GM23248 (cell line): Measurements from ENCODE around the gene ROCK2. TPM values are rescaled to one million over a fixed set of nuclear protein-coding genes. Genes with fewer than 3 reads are reported as not detected.

Experiments
- DNase-seq: peaks from one replicate; pipeline ENCODE4 v3.0.0-alpha.2; 2015
- H2AFZ ChIP-seq: fragments of 200-600 bp; sonication (generic); 2 replicates; pipeline ENCODE4 v1.6.1; 2016; ENCODE audit warnings: antibody characterized with exemption
- H3F3A ChIP-seq: fragments of 200-600 bp; sonication (generic); 2 replicates; pipeline ENCODE4 v1.6.1; 2016; ENCODE audit warnings: mild to moderate bottlenecking, antibody characterized with exemption, mixed run types; ENCODE audit not compliant: insufficient read depth
- H3K27ac ChIP-seq: fragments of 200-600 bp; sonication (generic); 2 replicates; pipeline ENCODE4 v1.5.1; 2016; ENCODE audit warnings: mild to moderate bottlenecking
- H3K27me3 ChIP-seq: fragments of 200-600 bp; sonication (generic); replicated peaks from 2 replicates; pipeline ENCODE4 v1.6.1; 2016; ENCODE audit warnings: mild to moderate bottlenecking; ENCODE audit not compliant: insufficient read depth
- H3K36me3 ChIP-seq: fragments of 200-600 bp; sonication (generic); 2 replicates; pipeline ENCODE4 v1.6.1; 2016; ENCODE audit warnings: low read depth, mild to moderate bottlenecking
- H3K4me1 ChIP-seq: fragments of 200-600 bp; sonication (generic); 2 replicates; pipeline ENCODE4 v1.6.1; 2016; ENCODE audit warnings: mild to moderate bottlenecking; ENCODE audit not compliant: insufficient read depth
- H3K4me2 ChIP-seq: fragments of 200-600 bp; sonication (generic); one replicate; pipeline ENCODE4 v1.6.1; 2016; ENCODE audit warnings: mild to moderate bottlenecking; ENCODE audit not compliant: unreplicated experiment
- H3K4me3 ChIP-seq: fragments of 200-600 bp; sonication (generic); 2 replicates; pipeline ENCODE4 v1.5.1; 2016; ENCODE audit warnings: mild to moderate bottlenecking
- H3K79me2 ChIP-seq: fragments of 200-600 bp; sonication (generic); 2 replicates; pipeline ENCODE4 v1.6.1; 2016; ENCODE audit warnings: mild to moderate bottlenecking; ENCODE audit not compliant: insufficient read depth
- H3K9ac ChIP-seq: fragments of 200-600 bp; sonication (generic); 2 replicates; pipeline ENCODE4 v1.6.1; 2016; ENCODE audit warnings: mild to moderate bottlenecking
- H3K9me2 ChIP-seq: fragments of 200-600 bp; sonication (generic); 2 replicates; pipeline ENCODE4 v1.6.1; 2016; ENCODE audit warnings: mixed run types, mild to moderate bottlenecking, moderate library complexity; ENCODE audit not compliant: insufficient read depth
- H3K9me3 ChIP-seq: fragments of 200-600 bp; sonication (generic); one replicate; pipeline ENCODE4 v1.6.1; 2017; ENCODE audit warnings: low read depth
- H4K20me1 ChIP-seq: fragments of 200-600 bp; sonication (generic); 2 replicates; pipeline ENCODE4 v1.6.0; 2016; ENCODE audit not compliant: insufficient read depth
- EZH2 ChIP-seq: fragments of 200-600 bp; sonication (generic); IDR thresholded peaks from 2 replicates; pipeline ENCODE4 v1.6.1; 2018; ENCODE audit warnings: antibody characterized with exemption, mild to moderate bottlenecking; ENCODE audit not compliant: insufficient read depth, poor library complexity, severe bottlenecking
- EZH2phosphoT487 ChIP-seq: fragments of 200-600 bp; sonication (generic); IDR thresholded peaks from 2 replicates; pipeline ENCODE4 v1.6.1; 2018; ENCODE audit warnings: antibody characterized with exemption, moderate library complexity, mild to moderate bottlenecking, low read depth; ENCODE audit not compliant: insufficient read depth
- WGBS, 2 experiments: methylation state at CpG; one replicate each; pipeline ENCODE4 v1.1.6; 2015 to 2017; ENCODE audit warnings: low lambda C conversion rate in 2 of 2, low coverage in 1 of 2; ENCODE audit errors: missing lambda C conversion rate in 2 of 2; 5-methylcytosine and 5-hydroxymethylcytosine counted together
- in situ Hi-C: fragments of 300-500 bp; cut with MboI; formaldehyde crosslinking; loops from 2 replicates; pipeline ENCODE4 v1.15.0; 2020
- polyA plus RNA-seq: library from polyadenylated mRNA; unstranded; fragments of >200 nt; fragmentation: Nextera tagmentation; extraction: Ambion mirVana; gene quantifications from 2 replicates; pipeline ENCODE4 v1.2.1, GENCODE V29; 2016
- total RNA-seq: library from RNA; depleted of rRNA; stranded (reverse); fragments of >200 nt; shearing (Covaris generic); gene quantifications from 2 replicates; pipeline ENCODE4 v1.2.3, GENCODE V29; 2014

ROCK2 gene
- total and polyA plus RNA-seq, 2 experiments from 2014 or later = 19.9 to 38.3 TPM

DNA sequence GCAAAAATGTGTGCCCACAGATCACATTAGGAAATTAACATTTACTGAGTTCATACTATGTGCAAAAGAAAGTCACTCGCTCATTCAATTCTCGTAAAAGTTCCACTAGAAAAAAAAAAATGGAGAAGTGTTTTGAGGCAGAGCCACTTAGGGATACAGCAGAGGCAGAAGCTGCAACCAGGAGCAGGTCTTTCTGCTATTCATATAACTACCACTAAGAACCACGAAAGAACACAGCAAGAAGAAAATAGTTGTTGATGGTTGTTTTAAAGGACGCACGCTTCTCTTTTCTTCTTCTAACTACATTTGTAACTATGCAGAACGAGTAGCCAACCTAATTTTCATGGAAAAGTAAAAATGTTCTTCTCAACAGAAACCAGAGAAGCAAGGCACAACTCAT is 45.0 kb downstream of the ROCK2 start:
- no peaks in the 10 kb centered on the region for H3K9me3 ChIP-seq
- H3K27me3 ChIP-seq = no peaks in the 10 kb centered on the region
- no peaks in the 10 kb centered on the region for H3K36me3 ChIP-seq
- peaks cover 10% of the 10 kb centered on the region for H4K20me1 ChIP-seq
- H3F3A ChIP-seq = no peaks in the 10 kb centered on the region
- H2AFZ ChIP-seq = no peak overlapping the region
- no peaks in the 10 kb centered on the region for H3K9me2 ChIP-seq
- no peak for TF ChIP-seq EZH2phosphoT487
- no peak for TF ChIP-seq EZH2
- 88 to 93% methylated on average over 6 of the region's 6 CpGs for whole genome bisulfite sequencing, 2 experiments
- no peak for DNase-seq
- H3K79me2 ChIP-seq = peaks cover 100% of the 10 kb centered on the region
- no peak overlapping the region for H3K9ac ChIP-seq
- no peak overlapping the region for H3K4me3 ChIP-seq
- in situ Hi-C loops = no loop called here
- H3K4me1 ChIP-seq = peaks cover 5% of the 10 kb centered on the region; the same call in 1 of the 2 replicates
- no peak overlapping the region for H3K27ac ChIP-seq
- no peak overlapping the region for H3K4me2 ChIP-seq

DNA sequence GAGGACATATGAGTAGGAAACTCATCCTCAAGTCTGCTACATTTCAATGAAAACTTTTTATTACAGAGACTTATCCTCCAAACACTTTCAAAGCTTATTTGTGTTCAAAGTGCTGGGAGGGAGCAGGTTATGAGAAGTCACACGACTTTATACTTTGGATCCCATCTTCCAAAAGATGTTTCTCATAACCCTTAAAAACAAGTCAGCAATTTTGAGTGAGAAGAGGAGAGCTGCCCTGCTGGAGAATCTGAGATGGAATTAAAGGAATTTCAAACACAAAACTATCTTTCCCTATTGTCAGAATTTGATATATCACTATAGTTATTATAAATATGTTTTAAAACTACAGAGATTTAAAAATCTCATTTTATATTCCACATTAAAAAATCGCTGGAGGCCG is 45.8 kb downstream of the ROCK2 start:
- H3F3A ChIP-seq = no peaks in the 10 kb centered on the region
- no peaks in the 10 kb centered on the region for H3K27me3 ChIP-seq
- H4K20me1 ChIP-seq = peaks cover 10% of the 10 kb centered on the region
- WGBS, 2 experiments = 30 to 34% methylated on average over 3 of the region's 3 CpGs
- peaks cover 100% of the 10 kb centered on the region for H3K79me2 ChIP-seq
- no peak overlapping the region for H2AFZ ChIP-seq
- TF ChIP-seq EZH2 = no peak
- TF ChIP-seq EZH2phosphoT487 = no peak
- H3K4me2 ChIP-seq = no peak overlapping the region
- H3K9ac ChIP-seq = no peak overlapping the region
- no peak for DNase-seq
- in situ Hi-C loops = no loop called here
- H3K36me3 ChIP-seq = no peaks in the 10 kb centered on the region
- H3K4me3 ChIP-seq = no peak overlapping the region
- peaks cover 5% of the 10 kb centered on the region; the same call in 1 of the 2 replicates for H3K4me1 ChIP-seq
- H3K9me3 ChIP-seq = no peaks in the 10 kb centered on the region
- no peak overlapping the region for H3K27ac ChIP-seq
- no peaks in the 10 kb centered on the region for H3K9me2 ChIP-seq

GRCh38 chr2:11296401-11296800 is 48.0 kb downstream of the ROCK2 start:
- no peak overlapping the region for H3K4me2 ChIP-seq
- DNase-seq = no peak
- H2AFZ ChIP-seq = no peak overlapping the region
- no peaks in the 10 kb centered on the region for H3K36me3 ChIP-seq
- no peaks in the 10 kb centered on the region for H3F3A ChIP-seq
- H3K27ac ChIP-seq = no peak overlapping the region
- in situ Hi-C loops = no loop called here
- no peaks in the 10 kb centered on the region for H3K9me2 ChIP-seq
- TF ChIP-seq EZH2 (no peak), EZH2phosphoT487 (no peak)
- H3K27me3 ChIP-seq = no peaks in the 10 kb centered on the region
- H3K79me2 ChIP-seq = peaks cover 100% of the 10 kb centered on the region
- H3K9ac ChIP-seq = no peak overlapping the region
- no peaks in the 10 kb centered on the region for H3K9me3 ChIP-seq
- H4K20me1 ChIP-seq = peaks cover 5% of the 10 kb centered on the region; the same call in 1 of the 2 replicates
- H3K4me1 ChIP-seq = no peaks in the 10 kb centered on the region
- H3K4me3 ChIP-seq = no peak overlapping the region
- 52 to 62% methylated on average over 2 of the region's 2 CpGs for WGBS, 2 experiments

DNA sequence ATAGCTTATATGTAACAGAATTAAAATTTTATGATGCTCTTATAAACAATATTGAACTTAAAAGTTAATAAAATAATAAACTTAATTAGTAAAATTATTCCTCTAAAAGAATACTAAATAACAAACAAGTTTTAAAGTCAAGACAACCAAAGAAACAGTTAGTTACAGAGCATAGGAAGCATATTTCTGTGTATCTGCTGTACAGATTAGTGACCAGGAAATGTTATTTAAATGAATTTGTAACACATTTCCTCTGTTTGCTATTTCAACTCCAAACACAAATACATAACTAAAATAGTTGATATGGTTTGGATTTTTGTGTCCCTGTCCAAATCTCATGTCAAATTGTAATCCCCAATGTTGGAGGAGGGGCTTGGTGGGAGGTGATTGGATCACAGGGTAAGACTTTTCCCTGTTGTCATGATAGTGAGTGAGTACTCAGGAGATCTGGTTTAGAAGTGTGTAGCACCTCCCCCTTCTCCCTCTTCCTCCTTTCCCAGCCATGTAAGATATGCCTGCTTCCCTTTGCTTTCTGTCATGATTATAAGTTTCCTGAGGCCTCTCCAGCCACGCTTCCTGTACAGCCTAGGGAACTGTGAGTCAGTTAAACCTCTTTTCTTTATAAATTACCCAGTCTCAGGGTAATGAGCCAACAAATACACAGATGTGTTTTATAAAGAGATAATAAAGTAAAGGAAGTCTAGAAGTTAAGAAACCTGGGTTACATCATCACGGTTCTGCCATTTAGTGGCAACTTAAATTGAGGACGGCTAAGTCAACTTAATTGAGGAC is 51.8 kb downstream of the ROCK2 start:
- in situ Hi-C loops = no loop called here
- no peak overlapping the region for H2AFZ ChIP-seq
- no peak for TF ChIP-seq EZH2phosphoT487
- TF ChIP-seq EZH2 = no peak
- 79 to 84% methylated on average over 3 of the region's 3 CpGs for WGBS, 2 experiments
- no peaks in the 10 kb centered on the region for H3K4me1 ChIP-seq
- H3K27ac ChIP-seq = no peak overlapping the region
- peaks cover 100% of the 10 kb centered on the region for H3K79me2 ChIP-seq
- no peak overlapping the region for H3K4me3 ChIP-seq
- no peak overlapping the region for H3K9ac ChIP-seq
- no peaks in the 10 kb centered on the region for H3K9me3 ChIP-seq
- no peak overlapping the region for H3K4me2 ChIP-seq
- peak; percentile 24 for DNase-seq
- peaks cover 4% of the 10 kb centered on the region; the same call in 1 of the 2 replicates for H4K20me1 ChIP-seq
- H3F3A ChIP-seq = no peaks in the 10 kb centered on the region
- H3K9me2 ChIP-seq = no peaks in the 10 kb centered on the region
- no peaks in the 10 kb centered on the region for H3K36me3 ChIP-seq
- H3K27me3 ChIP-seq = no peaks in the 10 kb centered on the region
